ENCODE data around the gene NEURL1.

NEURL1 gene

DNA sequence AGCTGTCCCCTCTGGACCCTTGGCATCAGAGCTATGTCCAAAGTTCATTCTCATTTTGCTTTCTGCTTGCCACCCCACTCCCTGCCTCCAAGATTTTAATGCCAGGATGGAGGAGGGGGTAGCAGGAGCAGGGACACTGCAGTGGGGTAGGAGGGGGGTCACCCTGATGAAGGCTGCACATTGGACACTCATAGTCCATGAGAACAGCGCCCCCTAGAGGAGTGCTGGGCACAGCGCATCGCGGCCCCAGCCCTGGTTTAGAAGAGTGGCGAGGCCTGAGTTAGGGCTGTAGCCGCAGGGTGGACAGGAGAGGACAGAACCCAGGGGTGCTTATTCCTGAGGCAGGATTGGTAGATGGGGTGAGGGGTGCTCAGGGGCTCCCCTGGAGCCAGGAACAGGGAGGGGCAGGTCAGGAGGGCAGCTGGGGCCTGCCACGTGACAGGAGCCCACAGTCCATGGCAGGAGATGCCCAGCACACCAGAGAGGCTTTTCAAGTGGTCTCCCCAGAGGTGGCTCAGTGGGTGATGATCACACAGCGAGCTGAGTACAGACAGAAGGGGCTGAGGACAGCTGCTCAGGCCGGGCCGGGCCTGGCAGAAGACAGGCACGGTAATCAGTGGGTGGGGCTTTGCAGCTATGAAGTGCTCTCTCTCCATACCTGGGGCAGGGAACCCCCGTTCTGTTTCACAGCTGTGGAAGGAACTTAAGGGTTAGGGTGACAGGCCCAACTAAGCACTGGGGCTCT lies 71.4 kb downstream of the NEURL1 start:
- no peak for DNase-seq (ENCODE audit: low read depth)

- no peak for DNase-seq (ENCODE audit: low read depth)
These were observed 73.0 kb downstream of the NEURL1 start for GRCh38 chr10:103566536-103566935.

GRCh38 chr10:103568505-103568904 lies 75.0 kb downstream of the NEURL1 start:
- DNase-seq (ENCODE audit: low read depth), result no peak

DNA sequence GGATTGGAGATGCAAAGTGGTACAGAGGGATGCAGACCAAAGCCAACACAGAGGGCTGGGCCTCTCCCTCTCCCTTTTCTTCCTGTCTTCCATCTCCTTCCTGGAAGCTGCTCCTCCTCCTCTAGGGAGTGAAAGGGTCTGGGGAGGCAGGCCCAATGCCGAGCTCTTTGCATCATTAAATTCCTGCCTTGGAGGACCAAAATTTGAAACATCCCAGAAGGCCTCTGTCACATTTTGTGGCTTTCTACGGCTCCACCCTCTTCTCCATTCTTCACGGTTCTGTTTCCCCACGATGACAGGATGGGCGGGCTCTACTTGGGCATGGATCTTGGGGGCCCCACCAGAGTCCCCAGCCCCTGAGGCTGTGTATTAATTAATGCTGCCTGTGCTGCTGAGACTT lies 76.4 kb downstream of the NEURL1 start:
- no peak for DNase-seq (ENCODE audit: low read depth)

- DNase-seq (ENCODE audit: low read depth), result no peak
These were observed 77.5 kb downstream of the NEURL1 start for GRCh38 chr10:103570844-103571655.

DNA sequence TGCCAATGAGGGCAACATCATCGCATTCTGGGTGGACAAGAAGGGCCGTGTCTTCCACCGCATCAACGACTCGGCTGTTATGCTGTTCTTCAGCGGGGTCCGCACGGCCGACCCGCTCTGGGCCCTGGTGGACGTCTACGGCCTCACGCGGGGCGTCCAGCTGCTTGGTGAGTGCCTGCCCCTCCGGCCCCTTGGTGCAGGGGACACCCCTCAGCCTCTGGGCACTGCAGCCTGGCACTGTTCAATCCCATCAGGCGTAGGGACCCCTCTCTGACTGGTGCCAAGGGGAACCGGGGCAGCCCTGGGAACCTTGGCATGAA lies 78.1 kb downstream of the NEURL1 start:
- no peak for DNase-seq (ENCODE audit: low read depth)

GRCh38 chr10:103572347-103573204 lies 79.1 kb downstream of the NEURL1 start:
- DNase-seq (ENCODE audit: low read depth), result no peak

DNA sequence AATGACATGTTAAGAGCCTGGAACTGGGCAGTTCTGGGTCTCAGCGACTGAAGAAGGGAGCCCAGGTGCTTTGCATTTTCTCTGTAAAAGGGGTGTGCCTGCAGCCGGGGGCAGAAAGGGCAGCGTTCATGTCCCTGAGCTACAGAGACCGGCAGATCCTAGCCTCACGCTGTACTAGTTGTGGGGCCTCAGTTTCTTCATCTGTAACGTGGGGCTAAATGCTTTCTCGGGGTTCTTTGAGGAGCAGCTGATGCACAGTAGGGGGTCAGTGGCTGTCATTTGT lies 79.6 kb downstream of the NEURL1 start:
- no peak for DNase-seq (ENCODE audit: low read depth)

GRCh38 chr10:103574097-103575061 lies 80.9 kb downstream of the NEURL1 start:
- no peak for DNase-seq (ENCODE audit: low read depth)

DNA sequence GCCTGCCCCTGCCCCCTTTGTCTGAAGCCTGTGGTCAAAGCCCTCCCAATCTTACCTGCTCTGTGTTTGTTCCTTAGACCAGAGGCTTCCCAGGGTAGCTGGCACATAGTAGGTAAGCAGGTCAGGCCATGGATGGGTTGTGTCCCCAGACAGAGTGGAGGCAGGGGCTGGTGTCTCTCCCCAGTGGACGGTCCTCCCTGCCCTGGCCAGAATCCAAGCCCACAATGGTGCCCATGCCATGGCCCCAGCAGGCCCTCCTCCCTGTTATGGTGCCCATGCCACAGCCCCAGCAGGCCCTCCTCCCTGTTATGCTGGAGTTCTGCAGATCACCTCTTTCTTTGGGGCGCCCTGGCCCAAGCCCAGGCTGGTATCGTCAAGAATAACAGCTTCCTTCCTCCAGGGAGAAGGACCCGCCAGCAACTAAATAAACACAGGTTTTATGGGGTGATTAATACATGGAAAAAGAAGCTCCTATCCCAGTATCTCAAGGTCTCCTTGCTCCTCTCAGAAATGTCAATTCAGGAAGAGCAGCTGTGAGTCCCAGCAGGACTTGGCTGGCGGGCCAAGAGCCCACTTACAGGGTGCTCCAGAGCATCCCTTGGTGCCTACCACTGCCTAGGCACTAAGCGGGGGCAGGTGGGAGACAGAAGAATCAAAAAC lies 82.0 kb downstream of the NEURL1 start:
- no peak for DNase-seq (ENCODE audit: low read depth)

DNA sequence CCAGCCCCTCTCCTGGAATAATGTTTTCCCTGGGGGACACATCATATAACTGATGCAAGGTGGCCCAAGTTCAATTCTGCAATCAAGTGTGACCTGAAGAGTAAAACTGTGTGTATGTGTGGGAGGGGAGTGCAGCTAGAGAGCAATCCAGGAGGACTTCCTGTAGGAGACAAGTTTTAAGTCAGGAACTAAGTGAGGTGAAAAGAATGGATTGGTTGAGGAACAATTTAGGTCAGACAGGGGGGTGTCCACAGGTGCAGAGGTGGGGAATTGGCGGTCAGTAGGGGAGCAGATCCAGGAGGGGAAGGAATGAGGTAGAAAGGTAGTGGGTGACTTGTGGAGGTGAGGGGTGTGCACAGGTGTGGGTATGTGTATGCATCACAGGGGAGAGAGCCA lies 82.6 kb downstream of the NEURL1 start:
- DNase-seq (ENCODE audit: low read depth), result no peak

DNA sequence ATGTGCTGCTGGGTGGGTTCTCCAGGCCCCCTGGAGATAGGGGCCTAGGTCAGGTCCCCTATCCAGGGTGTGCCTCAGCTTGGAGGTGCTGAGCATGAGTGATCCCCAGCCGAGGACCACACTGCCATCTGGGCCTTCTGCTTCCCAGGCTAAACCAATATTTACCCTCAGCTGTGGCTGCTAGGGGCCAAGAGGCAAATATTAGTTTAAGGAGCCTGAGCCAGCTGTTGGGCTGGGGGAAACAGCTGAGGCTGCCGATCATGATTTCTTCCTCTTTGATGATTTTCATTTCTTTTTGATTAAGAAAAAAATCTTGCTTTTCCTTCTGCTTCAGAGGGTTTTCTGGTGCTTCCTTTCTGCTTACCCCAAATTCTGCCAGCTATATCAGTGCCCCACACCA lies 83.4 kb downstream of the NEURL1 start:
- DNase-seq (ENCODE audit: low read depth), result no peak

DNA sequence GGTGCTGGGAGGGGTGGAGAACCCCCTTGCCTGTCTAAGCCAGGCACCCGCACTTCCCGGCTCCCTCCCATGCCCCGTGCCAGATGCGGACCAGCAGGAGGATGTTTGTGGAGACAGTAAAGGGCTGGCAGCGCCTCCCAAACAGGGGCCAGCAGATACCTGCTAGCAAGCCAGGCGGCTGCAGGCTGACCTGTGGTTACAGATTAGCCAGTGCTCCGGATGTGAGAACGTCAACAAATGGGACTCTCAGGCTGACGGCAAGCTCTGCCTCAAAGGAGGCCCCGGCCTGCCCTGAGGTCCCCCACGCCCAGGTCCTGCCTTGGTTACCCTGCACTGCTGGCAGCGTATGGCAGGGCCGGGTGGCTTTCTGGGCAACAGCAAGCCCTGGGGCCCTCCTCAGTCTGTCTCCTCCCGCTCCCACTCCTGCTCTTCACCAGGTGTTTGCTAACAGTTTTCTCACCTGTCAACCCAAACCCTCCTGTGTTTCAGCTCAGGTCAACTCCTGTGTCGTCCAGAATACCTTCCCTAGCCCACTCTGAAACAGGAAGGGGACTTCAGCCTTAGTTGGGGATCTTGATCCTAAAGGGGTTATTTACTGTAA lies 85.4 kb downstream of the NEURL1 start:
- DNase-seq (ENCODE audit: low read depth), result no peak

DNA sequence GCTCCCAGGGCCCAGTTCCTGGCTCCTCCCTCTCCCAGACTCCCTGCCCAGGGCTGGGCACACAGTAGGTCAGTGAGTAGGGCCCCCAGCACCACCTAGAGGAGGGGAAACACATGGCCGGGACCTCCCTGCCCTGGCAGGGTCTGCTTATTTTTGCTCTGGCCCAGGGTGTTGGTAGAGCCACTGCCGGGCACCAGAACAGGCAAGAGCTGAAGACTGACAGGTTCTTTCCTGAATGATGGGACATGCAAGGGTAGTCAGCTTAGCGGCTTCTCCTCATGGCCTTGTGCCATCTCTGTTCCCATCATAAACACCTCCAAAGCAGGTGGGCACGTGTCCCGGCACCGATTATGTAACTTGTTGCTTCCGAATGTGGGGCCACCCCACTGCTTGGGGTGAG lies 86.5 kb downstream of the NEURL1 start:
- no peak for DNase-seq (ENCODE audit: low read depth)

GRCh38 chr10:103580430-103580829 lies 86.9 kb downstream of the NEURL1 start:
- DNase-seq (ENCODE audit: low read depth), result no peak

DNA sequence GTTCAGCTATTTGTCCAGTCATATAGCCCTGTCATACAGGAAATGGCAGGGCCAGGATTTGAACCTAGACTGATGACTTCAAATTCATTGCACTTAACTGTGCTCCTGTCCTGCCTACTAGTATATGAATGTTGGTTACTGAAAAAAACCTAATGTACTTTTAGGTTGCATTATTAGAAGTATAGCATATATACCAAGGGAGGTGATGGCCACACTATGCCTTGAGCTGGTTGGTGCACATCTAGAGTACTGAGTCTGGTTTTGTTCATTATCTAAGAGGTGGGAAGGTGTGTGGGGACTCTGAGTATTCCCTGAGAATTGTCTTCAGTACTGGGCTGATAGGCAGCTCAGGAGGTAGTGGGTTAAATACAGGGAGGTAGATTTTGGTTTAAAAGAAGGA lies 88.0 kb downstream of the NEURL1 start:
- no peak for DNase-seq (ENCODE audit: low read depth)

DNA sequence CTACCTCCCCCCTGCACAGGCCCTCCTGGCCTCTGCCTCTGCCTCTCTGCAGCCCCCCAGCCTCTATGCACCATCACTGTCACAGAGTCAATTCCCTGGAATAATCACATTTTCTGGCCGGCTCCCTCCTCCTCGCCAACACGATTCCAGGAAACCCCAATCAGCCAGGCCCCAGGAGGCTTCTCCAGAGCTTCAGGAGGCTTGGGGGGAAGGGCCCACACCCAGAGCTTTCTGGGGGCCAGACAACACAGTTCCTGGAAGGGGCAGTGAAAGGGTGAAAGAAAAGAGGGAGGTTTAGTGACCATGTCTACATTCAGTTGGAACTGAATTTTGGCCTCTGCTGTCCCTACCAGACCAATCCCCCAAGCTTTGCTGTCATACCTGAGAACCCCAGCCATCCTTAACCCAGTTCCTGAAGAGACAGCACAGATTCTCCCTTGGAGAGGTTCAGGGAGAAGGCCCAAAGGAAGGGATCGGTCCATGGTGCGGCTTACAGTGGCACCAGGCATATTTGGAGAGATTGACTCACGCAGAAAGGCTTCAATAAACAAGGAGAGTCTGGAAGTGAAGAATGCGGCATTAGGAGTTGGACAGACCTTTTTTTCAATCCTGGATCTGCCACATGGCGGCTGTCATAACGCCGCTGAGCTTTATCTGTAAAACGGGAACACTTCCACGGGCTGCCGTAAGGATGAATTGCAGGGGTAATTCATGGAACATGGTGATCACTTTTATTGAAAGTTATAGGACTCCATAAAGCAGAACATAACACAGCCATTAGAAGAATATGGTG lies 89.0 kb downstream of the NEURL1 start:
- no peak for DNase-seq (ENCODE audit: low read depth)

- no peak for DNase-seq (ENCODE audit: low read depth)
These were observed 90.3 kb downstream of the NEURL1 start for GRCh38 chr10:103583871-103584215.

- peak; percentile 15 for DNase-seq (ENCODE audit: low read depth)
These were observed 90.9 kb downstream of the NEURL1 start for GRCh38 chr10:103584216-103585010.

All from stimulated activated CD8-positive, alpha-beta memory T cell treated with anti-CD3 and anti-CD28 coated beads, Interleukin-7, amount 100 ng/mL, for 24 hours (primary cell).